ENCODE measurements around the gene MFSD11. TPM values are rescaled to one million over a fixed set of nuclear protein-coding genes. Genes with fewer than 3 reads are reported as not detected.
A peak's percentile ranks its signal among the peaks of the same experiment; 100 is the strongest.

The MFSD11 gene
- total and polyA plus RNA-seq, 2 of the 8 experiments (the other 6 are each of a cell fraction or from before 2014, with no cell fraction given) = 17.7 to 19.8 TPM

DNA sequence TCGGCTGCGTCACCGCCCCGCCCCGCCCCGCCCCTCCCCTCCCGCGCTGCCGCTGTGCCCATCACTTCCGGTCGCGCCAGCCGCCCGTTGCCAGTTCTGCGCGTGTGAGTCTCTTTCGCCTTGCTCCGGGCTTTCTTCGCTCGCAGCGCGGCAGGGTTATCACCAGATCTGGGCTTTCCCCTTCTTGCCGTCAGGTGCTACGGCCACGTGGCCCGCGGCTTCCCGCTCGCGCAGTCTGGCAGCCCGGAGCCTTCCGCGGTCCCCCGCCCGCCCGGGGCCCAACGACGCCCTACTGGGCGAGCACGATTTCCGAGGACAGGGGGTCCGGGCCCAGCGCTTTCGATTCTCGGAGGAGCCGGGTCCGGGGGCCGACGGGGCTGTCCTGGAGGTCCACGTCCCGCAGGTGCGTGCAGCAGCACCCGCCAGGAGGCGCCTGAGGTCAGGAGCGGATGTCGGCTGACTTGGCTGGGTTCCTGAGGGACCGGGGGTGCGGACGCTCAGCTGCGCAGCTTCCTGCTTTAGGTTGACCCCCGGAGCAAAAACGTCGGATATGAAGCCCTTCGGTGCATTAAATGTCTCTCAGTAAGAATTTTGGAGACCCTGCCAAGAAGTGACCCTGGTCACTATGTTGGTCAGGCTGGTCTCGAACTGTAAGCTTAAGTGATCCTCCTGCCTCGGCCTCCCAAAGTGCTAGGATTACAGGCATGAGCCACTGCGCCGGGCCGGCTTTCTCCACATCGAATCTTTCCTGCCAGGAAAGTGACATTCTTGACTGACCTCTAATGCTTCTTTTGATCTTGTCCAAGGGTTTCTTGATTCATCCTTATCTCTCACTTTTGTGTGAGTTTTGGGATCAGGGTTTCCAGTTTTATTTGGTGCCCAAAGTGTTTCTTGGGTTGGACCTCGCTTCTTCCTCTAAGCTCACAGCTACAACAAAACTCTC, 10.9 kb upstream of the MFSD11 start, which contains the start of gene METTL23 (continued):
- TF ChIP-seq, protein P1, sequence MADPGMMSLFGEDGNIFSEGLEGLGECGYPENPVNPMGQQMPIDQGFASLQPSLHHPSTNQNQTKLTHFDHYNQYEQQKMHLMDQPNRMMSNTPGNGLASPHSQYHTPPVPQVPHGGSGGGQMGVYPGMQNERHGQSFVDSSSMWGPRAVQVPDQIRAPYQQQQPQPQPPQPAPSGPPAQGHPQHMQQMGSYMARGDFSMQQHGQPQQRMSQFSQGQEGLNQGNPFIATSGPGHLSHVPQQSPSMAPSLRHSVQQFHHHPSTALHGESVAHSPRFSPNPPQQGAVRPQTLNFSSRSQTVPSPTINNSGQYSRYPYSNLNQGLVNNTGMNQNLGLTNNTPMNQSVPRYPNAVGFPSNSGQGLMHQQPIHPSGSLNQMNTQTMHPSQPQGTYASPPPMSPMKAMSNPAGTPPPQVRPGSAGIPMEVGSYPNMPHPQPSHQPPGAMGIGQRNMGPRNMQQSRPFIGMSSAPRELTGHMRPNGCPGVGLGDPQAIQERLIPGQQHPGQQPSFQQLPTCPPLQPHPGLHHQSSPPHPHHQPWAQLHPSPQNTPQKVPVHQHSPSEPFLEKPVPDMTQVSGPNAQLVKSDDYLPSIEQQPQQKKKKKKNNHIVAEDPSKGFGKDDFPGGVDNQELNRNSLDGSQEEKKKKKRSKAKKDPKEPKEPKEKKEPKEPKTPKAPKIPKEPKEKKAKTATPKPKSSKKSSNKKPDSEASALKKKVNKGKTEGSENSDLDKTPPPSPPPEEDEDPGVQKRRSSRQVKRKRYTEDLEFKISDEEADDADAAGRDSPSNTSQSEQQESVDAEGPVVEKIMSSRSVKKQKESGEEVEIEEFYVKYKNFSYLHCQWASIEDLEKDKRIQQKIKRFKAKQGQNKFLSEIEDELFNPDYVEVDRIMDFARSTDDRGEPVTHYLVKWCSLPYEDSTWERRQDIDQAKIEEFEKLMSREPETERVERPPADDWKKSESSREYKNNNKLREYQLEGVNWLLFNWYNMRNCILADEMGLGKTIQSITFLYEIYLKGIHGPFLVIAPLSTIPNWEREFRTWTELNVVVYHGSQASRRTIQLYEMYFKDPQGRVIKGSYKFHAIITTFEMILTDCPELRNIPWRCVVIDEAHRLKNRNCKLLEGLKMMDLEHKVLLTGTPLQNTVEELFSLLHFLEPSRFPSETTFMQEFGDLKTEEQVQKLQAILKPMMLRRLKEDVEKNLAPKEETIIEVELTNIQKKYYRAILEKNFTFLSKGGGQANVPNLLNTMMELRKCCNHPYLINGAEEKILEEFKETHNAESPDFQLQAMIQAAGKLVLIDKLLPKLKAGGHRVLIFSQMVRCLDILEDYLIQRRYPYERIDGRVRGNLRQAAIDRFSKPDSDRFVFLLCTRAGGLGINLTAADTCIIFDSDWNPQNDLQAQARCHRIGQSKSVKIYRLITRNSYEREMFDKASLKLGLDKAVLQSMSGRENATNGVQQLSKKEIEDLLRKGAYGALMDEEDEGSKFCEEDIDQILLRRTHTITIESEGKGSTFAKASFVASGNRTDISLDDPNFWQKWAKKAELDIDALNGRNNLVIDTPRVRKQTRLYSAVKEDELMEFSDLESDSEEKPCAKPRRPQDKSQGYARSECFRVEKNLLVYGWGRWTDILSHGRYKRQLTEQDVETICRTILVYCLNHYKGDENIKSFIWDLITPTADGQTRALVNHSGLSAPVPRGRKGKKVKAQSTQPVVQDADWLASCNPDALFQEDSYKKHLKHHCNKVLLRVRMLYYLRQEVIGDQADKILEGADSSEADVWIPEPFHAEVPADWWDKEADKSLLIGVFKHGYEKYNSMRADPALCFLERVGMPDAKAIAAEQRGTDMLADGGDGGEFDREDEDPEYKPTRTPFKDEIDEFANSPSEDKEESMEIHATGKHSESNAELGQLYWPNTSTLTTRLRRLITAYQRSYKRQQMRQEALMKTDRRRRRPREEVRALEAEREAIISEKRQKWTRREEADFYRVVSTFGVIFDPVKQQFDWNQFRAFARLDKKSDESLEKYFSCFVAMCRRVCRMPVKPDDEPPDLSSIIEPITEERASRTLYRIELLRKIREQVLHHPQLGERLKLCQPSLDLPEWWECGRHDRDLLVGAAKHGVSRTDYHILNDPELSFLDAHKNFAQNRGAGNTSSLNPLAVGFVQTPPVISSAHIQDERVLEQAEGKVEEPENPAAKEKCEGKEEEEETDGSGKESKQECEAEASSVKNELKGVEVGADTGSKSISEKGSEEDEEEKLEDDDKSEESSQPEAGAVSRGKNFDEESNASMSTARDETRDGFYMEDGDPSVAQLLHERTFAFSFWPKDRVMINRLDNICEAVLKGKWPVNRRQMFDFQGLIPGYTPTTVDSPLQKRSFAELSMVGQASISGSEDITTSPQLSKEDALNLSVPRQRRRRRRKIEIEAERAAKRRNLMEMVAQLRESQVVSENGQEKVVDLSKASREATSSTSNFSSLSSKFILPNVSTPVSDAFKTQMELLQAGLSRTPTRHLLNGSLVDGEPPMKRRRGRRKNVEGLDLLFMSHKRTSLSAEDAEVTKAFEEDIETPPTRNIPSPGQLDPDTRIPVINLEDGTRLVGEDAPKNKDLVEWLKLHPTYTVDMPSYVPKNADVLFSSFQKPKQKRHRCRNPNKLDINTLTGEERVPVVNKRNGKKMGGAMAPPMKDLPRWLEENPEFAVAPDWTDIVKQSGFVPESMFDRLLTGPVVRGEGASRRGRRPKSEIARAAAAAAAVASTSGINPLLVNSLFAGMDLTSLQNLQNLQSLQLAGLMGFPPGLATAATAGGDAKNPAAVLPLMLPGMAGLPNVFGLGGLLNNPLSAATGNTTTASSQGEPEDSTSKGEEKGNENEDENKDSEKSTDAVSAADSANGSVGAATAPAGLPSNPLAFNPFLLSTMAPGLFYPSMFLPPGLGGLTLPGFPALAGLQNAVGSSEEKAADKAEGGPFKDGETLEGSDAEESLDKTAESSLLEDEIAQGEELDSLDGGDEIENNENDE (IDR thresholded peaks at IDR 0.05; ENCODE audit: insufficient replicate concordance, low read length) = no peak
- TF ChIP-seq ZNF274 (IDR thresholded peaks at IDR 0.05; ENCODE audit: borderline replicate concordance, extremely low read depth, low read length) (no peak), RXRA (IDR thresholded peaks at IDR 0.05; ENCODE audit: insufficient read depth, low read depth, low read length) (no peak), POLR2A (IDR thresholded peaks at IDR 0.05; ENCODE audit: control extremely low read depth in 1 of 2, low read depth in 2 of 2, low read length in 2 of 2) (peak; percentile 70 to 93; a peak in 2 of 3 replicates), SIRT6 (IDR thresholded peaks at IDR 0.05; ENCODE audit: low read length) (no peak), SAP30 (IDR thresholded peaks at IDR 0.05; ENCODE audit: insufficient read depth, insufficient replicate concordance, low read length) (peak; percentile 48), TAF1 (IDR thresholded peaks at IDR 0.05; ENCODE audit: low read depth, low read length) (peak; percentile 91), GABPA (IDR thresholded peaks at IDR 0.05; ENCODE audit: borderline replicate concordance, insufficient read depth, low read length) (0 out of 2 replicates have a peak, but pooled peaks have one; percentile 34)
- TF ChIP-seq, protein P2, sequence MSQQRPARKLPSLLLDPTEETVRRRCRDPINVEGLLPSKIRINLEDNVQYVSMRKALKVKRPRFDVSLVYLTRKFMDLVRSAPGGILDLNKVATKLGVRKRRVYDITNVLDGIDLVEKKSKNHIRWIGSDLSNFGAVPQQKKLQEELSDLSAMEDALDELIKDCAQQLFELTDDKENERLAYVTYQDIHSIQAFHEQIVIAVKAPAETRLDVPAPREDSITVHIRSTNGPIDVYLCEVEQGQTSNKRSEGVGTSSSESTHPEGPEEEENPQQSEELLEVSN (IDR thresholded peaks at IDR 0.05) = peak; percentile 82
